Ishikawa (cell line): Measurements from ENCODE around the gene C5orf63.

ENCODE experiments used
- CEBPB ChIP-seq: IDR thresholded peaks from 2 replicates; pipeline ENCODE4 v1.6.1; 2012
- CREB1 ChIP-seq: IDR thresholded peaks from 2 replicates; pipeline ENCODE4 v1.6.1; 2012; ENCODE audit warnings: low read depth
- EGR1 ChIP-seq: IDR thresholded peaks from 2 replicates; pipeline ENCODE4 v1.6.1; 2012
- EP300 ChIP-seq: IDR thresholded peaks from 2 replicates; pipeline ENCODE4 v1.6.1; 2012; ENCODE audit warnings: borderline replicate concordance
- FOXM1 ChIP-seq: IDR thresholded peaks from 2 replicates; pipeline ENCODE4 v1.6.1; 2012; ENCODE audit warnings: low read depth, borderline replicate concordance
- MAX ChIP-seq: IDR thresholded peaks from 2 replicates; pipeline ENCODE4 v1.6.1; 2012
- RAD21 ChIP-seq: IDR thresholded peaks from 2 replicates; pipeline ENCODE4 v1.6.1; 2012; ENCODE audit warnings: low read depth
- REST ChIP-seq: IDR thresholded peaks from 2 replicates; pipeline ENCODE4 v1.6.1; 2012; ENCODE audit warnings: low read depth, mild to moderate bottlenecking
- TAF1 ChIP-seq: IDR thresholded peaks from 2 replicates; pipeline ENCODE4 v1.6.1; 2012; ENCODE audit warnings: low read depth, mild to moderate bottlenecking
- TCF12 ChIP-seq: IDR thresholded peaks from 2 replicates; pipeline ENCODE4 v1.6.1; 2012; ENCODE audit warnings: low read depth
- TEAD4 ChIP-seq: IDR thresholded peaks from 2 replicates; pipeline ENCODE4 v1.6.1; 2012
- USF1 ChIP-seq: IDR thresholded peaks from 2 replicates; pipeline ENCODE4 v1.6.1; 2012
- YY1 ChIP-seq: IDR thresholded peaks from 2 replicates; pipeline ENCODE4 v1.6.1; 2012; ENCODE audit warnings: low read depth
- ZBTB7A ChIP-seq: IDR thresholded peaks from 2 replicates; pipeline ENCODE4 v1.6.1; 2012; ENCODE audit warnings: low read depth

- no peak for TF ChIP-seq ZBTB7A
- no peak for TF ChIP-seq TEAD4
- TF ChIP-seq EP300, result no peak
- TF ChIP-seq RAD21, result no peak
- no peak for TF ChIP-seq FOXM1
- no peak for TF ChIP-seq MAX
- no peak for TF ChIP-seq REST
- no peak for TF ChIP-seq CREB1
- no peak for TF ChIP-seq TCF12
- TF ChIP-seq CEBPB, result no peak
- TF ChIP-seq TAF1, result no peak
- TF ChIP-seq YY1, result no peak
- no peak for TF ChIP-seq EGR1
- no peak for TF ChIP-seq USF1
Observed at GRCh38 chr5:127028822-127029457, 44.4 kb downstream of the C5orf63 start.
